Measurements from ENCODE around the gene KCNJ14. TPM values are rescaled to one million over a fixed set of nuclear protein-coding genes. Genes with fewer than 3 reads are reported as not detected.

KCNJ14 gene
- total RNA-seq, 2 donors from 2014 or later = 0.27 to 0.60 TPM

- DNase-seq (no peak), ATAC-seq (no peak)
- intact Hi-C loops (cut with DNase I) = no loop called here
Measured at GRCh38 chr19:48444129-48444935, 11.0 kb upstream of the KCNJ14 start.

GRCh38 chr19:48444936-48445200, 10.5 kb upstream of the KCNJ14 start:
- intact Hi-C loops (cut with DNase I) = no loop called here
- DNase-seq = no peak
- no peak for ATAC-seq

DNA sequence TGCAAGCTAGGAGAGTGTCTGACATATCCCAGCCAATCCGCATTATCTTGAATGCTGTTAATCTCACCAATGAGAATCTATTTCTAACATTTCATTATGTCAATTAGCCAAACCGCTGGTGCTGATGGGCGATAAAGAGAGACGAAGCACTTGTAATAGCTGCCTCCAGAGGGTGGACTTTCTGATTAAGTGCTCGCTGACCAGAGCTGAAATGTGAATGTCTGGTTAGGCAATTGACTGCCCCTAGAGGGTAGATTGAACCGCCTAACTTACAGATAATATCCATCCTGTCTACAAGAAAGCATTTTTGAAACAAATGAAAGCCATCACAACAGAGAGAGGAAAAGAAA, 10.1 kb upstream of the KCNJ14 start:
- ATAC-seq = peak; percentile 73 to 83
- no peak for DNase-seq
- intact Hi-C loops (cut with DNase I) = no loop called here

GRCh38 chr19:48445606-48446481, 9.5 kb upstream of the KCNJ14 start, which contains the start of gene GRWD1:
Gene GRWD1, plus strand, starts transcription at chr19:48445983. Its CDS starts 23 bp downstream, at chr19:48446006.
- ATAC-seq (peak; percentile 90 to 94), DNase-seq (peak; percentile 95)
- intact Hi-C loops (cut with DNase I) = no loop called here

DNA sequence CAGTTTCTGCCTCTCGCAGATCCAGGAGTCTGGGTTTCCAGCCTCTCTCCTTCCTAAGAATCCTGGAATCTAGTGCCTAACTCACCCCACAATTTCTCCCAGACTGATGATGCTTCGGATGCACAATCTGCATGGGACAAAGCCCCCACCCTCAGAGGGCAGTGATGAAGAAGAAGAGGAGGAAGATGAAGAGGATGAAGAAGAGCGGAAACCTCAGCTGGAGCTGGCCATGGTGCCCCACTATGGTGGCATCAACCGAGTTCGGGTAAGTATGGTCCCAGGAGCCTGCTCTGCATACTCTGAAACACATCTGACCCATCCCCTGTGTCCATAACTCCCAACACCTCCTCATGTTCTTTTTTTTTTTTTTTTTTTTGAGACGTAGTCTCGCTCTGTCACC, 8.8 kb upstream of the KCNJ14 start:
- DNase-seq = no peak

DNA sequence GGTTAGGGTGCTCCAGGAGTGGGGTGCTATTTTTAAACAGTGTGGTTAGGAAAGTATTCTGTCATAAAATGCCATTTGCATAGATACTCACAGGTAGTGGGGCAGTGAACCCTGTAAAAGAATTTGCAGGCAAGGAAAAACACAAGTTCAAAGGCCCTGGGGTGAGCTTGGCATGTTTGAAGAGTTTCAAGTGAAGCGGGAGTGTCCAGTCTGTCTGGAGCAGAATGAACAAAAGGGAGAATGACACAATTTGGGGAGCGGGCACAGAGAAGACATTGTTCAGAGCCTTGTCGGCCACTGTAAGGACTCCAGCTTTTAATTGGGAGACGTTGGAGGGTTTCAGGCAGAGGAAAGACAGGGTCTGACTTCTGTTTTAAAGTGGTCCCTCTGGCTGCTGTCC, 6.8 kb upstream of the KCNJ14 start:
- intact Hi-C loops (cut with DNase I) = no loop called here
- no peak for ATAC-seq
- DNase-seq = no peak

More for the DNA sequence above, 8.8 kb upstream of the KCNJ14 start:
- intact Hi-C loops (cut with DNase I) = no loop called here
- no peak for ATAC-seq

DNA sequence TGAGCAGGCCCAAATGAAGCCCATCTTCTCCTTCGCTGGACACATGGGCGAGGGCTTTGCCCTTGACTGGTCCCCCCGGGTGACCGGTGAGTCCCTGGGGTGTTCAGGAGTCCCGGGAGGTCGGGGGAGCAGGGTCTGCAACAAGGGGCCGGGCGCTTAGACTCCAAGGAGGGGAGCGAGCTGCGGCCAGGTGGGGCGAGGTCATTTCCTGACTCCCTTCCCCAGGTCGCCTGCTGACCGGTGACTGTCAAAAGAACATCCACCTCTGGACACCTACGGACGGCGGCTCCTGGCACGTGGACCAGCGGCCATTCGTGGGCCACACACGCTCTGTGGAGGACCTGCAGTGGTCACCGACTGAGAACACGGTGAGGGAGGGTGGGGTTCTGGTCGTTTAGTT, 4.9 kb upstream of the KCNJ14 start:
- no peak for DNase-seq
- no peak for ATAC-seq
- intact Hi-C loops (cut with DNase I) = no loop called here

DNA sequence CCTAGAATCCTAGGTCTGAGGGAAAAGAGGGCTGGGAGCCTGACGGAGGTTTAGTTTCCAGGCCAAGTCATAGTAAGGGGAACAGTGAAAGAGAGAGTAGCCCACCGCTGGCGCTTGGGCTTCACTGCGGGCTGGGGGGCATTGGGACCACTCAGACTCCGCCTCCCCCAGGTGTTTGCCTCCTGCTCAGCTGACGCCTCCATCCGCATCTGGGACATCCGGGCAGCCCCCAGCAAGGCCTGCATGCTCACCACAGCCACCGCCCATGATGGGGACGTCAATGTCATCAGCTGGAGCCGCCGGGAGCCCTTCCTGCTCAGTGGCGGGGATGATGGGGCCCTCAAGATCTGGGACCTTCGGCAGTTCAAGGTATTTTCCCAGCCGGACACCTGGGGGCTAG, 4.5 kb upstream of the KCNJ14 start:
- ATAC-seq = no peak
- DNase-seq = no peak
- intact Hi-C loops (cut with DNase I) = no loop called here

DNA sequence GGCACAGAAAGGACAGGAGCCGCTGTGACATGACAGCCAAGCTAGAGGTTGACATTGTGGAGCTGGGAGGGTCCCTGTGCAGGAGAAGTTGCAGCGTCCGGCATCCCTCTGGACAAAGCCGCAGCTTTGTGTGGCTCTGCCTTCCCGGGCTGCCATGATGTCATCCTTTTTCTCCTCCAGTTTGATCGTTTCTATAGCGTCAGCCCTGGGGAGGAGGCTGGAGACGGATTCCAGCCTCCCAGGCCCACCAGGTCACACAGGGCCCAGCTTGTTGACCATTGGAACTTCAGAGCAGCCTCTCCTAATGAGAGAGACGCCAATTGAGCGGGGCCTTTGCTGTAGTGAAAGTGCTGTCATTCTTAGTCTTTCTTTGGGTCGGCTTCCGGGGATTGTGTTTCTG, 3.8 kb upstream of the KCNJ14 start:
- intact Hi-C loops (cut with DNase I) = no loop called here
- DNase-seq (no peak), ATAC-seq (no peak)

DNA sequence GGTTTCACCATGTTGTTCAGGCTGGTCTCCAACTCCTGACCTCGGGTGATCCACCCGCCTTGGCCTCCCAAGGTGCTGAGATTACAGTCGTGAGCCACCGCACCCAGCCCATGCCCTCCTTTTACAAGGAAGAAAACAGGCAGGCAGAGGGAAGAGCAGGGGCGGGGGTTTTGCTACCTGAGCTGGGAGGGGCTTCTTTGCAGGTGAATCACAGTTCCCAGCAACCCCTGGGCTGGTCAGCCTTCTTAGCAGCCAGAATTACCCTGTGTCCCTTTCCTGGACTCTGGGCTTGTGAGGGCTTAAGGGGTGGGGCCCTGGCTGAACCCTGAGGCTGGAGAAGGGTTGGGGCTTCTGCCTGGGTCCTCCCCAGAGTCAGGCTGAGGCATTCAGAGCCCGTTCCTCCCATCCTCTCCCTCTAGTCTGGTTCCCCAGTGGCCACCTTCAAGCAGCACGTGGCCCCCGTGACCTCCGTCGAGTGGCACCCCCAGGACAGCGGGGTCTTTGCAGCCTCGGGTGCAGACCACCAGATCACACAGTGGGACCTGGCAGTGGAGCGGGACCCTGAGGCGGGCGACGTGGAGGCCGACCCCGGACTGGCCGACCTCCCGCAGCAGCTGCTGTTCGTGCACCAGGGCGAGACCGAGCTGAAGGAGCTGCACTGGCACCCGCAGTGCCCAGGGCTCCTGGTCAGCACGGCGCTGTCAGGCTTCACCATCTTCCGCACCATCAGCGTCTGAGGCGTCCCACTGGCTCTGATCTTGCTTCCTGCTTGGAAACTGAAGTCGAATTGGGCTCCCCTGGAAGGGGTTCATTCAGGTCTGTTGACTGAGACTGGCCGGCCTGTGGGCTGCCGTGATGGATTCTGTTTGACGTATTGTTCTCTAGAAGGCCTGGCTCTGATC, 2.8 kb upstream of the KCNJ14 start:
- no peak for ATAC-seq

DNA sequence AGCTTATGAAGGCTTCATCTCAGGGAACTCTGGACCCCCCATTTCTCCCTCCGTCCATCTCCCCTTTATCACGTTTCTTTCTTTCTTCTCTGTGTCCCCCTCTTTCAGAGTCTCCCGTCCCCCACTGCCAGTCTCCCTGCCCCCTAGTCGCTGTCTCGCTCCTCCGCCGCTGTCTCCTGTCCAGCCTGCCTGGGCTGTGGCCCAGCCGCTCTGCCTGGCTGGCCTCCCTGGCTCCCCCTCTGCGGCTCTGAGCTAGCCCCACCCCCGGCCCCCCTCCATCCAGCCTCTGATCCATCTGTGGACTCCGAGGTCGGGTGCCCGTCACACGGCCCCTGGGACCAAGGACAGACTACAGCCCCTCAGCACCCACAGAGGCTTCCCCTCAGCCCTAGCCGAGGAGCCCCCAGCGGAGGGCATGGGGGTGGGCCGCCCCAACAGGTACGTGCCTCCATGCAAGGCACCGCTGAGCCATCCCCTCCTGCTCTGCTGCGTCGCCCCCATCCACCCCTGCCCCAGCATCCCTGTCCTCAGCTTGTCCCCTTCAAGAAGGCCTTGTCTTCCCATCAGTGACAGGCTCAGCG, 1.1 kb upstream of the KCNJ14 start:
- intact Hi-C loops (cut with DNase I) = no loop called here
- ATAC-seq (peak in 1 of 2 donors; percentile 5), DNase-seq (no peak)

More for the DNA sequence above, 2.8 kb upstream of the KCNJ14 start:
- DNase-seq = no peak
- intact Hi-C loops (cut with DNase I) = no loop called here

- intact Hi-C loops (cut with DNase I) = no loop called here
- no peak for ATAC-seq
Measured at GRCh38 chr19:48455908-48456562, 661 bp downstream of the KCNJ14 start.

GRCh38 chr19:48456864-48457263, 1.5 kb downstream of the KCNJ14 start:
- intact Hi-C loops (cut with DNase I) = no loop called here
- DNase-seq (no peak), ATAC-seq (no peak)

More at GRCh38 chr19:48455908-48456562, 661 bp downstream of the KCNJ14 start:
- DNase-seq = no peak

GRCh38 chr19:48458016-48458415, 2.6 kb downstream of the KCNJ14 start:
- intact Hi-C loops (cut with DNase I) = no loop called here
- ATAC-seq (no peak), DNase-seq (no peak)

- DNase-seq (no peak), ATAC-seq (no peak)
- intact Hi-C loops (cut with DNase I) = no loop called here
Measured at GRCh38 chr19:48461651-48461981, 6.2 kb downstream of the KCNJ14 start.

- ATAC-seq = peak in 1 of 2 donors; percentile 23
- intact Hi-C loops (cut with DNase I) = no loop called here
- no peak for DNase-seq
Measured at GRCh38 chr19:48461982-48462655, 6.7 kb downstream of the KCNJ14 start.

- DNase-seq (no peak), ATAC-seq (no peak)
- intact Hi-C loops (cut with DNase I) = no loop called here
Measured at GRCh38 chr19:48465215-48465614, 9.8 kb downstream of the KCNJ14 start.

DNA sequence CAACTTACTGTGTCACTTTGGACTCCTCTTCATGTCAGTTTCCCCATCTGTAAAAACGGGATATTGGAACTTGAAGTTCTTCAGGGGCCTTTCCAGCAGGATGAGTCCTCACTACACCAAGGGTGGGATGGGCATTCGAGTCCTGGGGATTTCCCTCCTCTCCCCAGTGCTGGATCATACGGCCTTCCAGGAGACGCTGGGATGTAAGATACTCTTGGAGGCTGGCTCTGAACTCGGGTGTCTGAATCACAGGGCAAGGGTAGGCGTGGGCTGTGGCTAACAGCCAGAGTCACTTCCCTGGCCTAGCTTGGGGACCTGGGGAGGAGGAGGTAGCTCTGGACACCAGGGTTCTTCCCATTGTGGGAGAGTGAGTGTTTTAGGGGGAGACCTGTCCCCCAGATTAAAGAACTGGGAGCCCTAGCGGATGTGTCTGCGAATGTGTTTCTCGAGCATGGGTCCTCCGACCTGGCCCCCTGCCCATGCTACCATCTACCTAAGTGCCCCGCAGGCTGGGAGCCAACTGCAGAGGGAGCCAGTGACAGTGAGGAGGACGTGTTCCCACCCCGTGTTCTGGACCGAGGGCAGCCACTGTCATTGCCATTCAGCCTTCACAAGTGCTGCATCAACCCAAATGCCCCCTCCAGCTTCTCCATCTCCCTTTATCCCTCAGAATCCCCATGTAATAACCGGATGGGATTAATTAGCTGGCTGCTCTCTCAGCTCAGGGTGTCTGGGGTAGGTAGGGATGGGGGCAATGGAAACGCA, 11.4 kb downstream of the KCNJ14 start:
- ATAC-seq (no peak), DNase-seq (no peak)
- intact Hi-C loops (cut with DNase I) = no loop called here

All from left cardiac atrium (tissue), 4 donors.